IPS DF 6.9 (cell line): Measurements from ENCODE around the gene KRT85.

ENCODE experiments used
- DNase-seq: peaks from one replicate; pipeline ENCODE4 v3.0.0-alpha.2; 2013; ENCODE audit warnings: low read depth, low spot score
- H3K27ac ChIP-seq: one replicate; pipeline ENCODE4 v1.5.1; 2013; ENCODE audit warnings: low read length, control low read depth
- H3K27me3 ChIP-seq: 2 replicates; pipeline ENCODE4 v1.6.1; 2013; ENCODE audit warnings: mild to moderate bottlenecking, low read length; ENCODE audit not compliant: control insufficient read depth, insufficient read depth
- H3K36me3 ChIP-seq: 2 replicates; pipeline ENCODE4 v1.6.1; 2013; ENCODE audit warnings: low read length; ENCODE audit not compliant: control insufficient read depth, insufficient read depth
- H3K4me1 ChIP-seq: 2 replicates; pipeline ENCODE4 v1.6.1; 2013; ENCODE audit warnings: low read length; ENCODE audit not compliant: control insufficient read depth, insufficient read depth
- H3K4me3 ChIP-seq: 2 replicates; pipeline ENCODE4 v1.5.1; 2013; ENCODE audit warnings: mild to moderate bottlenecking, low read length
- H3K9me3 ChIP-seq: 2 replicates; pipeline ENCODE4 v1.6.1; 2013; ENCODE audit warnings: low read length, inconsistent platforms; ENCODE audit not compliant: control insufficient read depth, insufficient read depth
- WGBS: extraction: QIAGEN DNeasy Blood & Tissue Kit; methylation state at CpG from one replicate; pipeline ENCODE4 v1.1.7; 2013; ENCODE audit warnings: mixed read lengths, missing lambda C conversion rate; ENCODE audit not compliant: insufficient read length, insufficient coverage; 5-methylcytosine and 5-hydroxymethylcytosine counted together

The KRT85 gene

GRCh38 chr12:52404951-52405350 lies 37.7 kb upstream of the KRT85 start:
- peaks cover 1% of the 10 kb centered on the region for H3K4me1 ChIP-seq
- no peaks in the 10 kb centered on the region for H3K27me3 ChIP-seq
- no peak for DNase-seq
- no peaks in the 10 kb centered on the region for H3K36me3 ChIP-seq
- H3K4me3 ChIP-seq, result no peak overlapping the region
- WGBS, result no CpG with 5 or more reads among the region's 3 CpGs
- H3K9me3 ChIP-seq, result no peaks in the 10 kb centered on the region
- no peak overlapping the region for H3K27ac ChIP-seq

- Histone ChIP-seq H3K27ac (no peak overlapping the region), H3K4me3 (no peak overlapping the region), H3K9me3 (no peaks in the 10 kb centered on the region), H3K4me1 (peaks cover 1% of the 10 kb centered on the region), H3K36me3 (no peaks in the 10 kb centered on the region), H3K27me3 (no peaks in the 10 kb centered on the region)
- no peak for DNase-seq
- WGBS, result no CpG with 5 or more reads among the region's 9 CpGs
These were observed 36.3 kb upstream of the KRT85 start for GRCh38 chr12:52403561-52403960.

DNA sequence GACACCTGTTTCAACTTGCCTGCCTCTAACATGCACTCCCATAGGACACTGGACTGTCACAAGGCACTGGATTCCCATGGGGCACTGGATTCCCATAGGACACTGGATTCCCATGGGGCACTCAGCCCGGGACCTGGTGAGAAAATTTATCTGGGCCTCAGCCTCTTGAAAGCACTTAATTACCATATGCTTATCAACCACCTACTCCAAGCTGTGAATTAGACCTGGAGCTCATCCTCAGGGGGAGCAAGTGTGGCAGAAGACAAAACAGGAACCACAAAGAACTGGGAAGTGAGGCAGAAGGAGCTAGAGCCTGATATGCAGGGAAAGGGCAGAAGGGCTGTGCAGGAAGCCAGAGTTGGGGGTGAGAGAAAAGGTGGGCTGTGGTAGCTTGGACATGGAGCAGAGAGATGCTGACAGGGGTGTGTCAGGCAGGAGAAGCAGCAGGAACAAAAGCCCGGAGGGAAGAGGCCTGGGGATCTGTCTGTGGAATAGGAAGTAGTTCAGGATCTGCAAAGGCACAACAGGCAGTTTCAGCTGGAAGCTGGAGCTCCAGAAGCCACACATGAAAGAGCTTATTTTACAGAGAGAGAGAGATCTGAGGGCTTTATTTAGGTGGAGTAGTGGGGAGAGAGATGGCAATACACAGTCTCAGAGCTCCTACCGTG lies 35.7 kb upstream of the KRT85 start:
- H3K36me3 ChIP-seq, result no peaks in the 10 kb centered on the region
- peaks cover 1% of the 10 kb centered on the region for H3K4me1 ChIP-seq
- no peaks in the 10 kb centered on the region for H3K9me3 ChIP-seq
- no peak overlapping the region for H3K27ac ChIP-seq
- DNase-seq, result no peak
- WGBS, result no CpG with 5 or more reads among the region's 3 CpGs
- H3K27me3 ChIP-seq, result no peaks in the 10 kb centered on the region
- H3K4me3 ChIP-seq, result no peak overlapping the region

- Histone ChIP-seq H3K4me1 (peaks cover 1% of the 10 kb centered on the region), H3K4me3 (no peak overlapping the region), H3K9me3 (no peaks in the 10 kb centered on the region), H3K27me3 (no peaks in the 10 kb centered on the region), H3K27ac (no peak overlapping the region), H3K36me3 (no peaks in the 10 kb centered on the region)
- WGBS, result no CpG with 5 or more reads among the region's 2 CpGs
- DNase-seq, result no peak
These were observed 35.1 kb upstream of the KRT85 start for GRCh38 chr12:52402377-52402776.

GRCh38 chr12:52401926-52402325 lies 34.6 kb upstream of the KRT85 start:
- DNase-seq, result no peak
- Histone ChIP-seq H3K27ac (no peak overlapping the region), H3K27me3 (no peaks in the 10 kb centered on the region), H3K36me3 (no peaks in the 10 kb centered on the region), H3K9me3 (no peaks in the 10 kb centered on the region), H3K4me3 (no peak overlapping the region), H3K4me1 (peaks cover 1% of the 10 kb centered on the region)
- no CpG with 5 or more reads among the region's 4 CpGs for WGBS

- no CpG with 5 or more reads among the region's 5 CpGs for WGBS
- no peaks in the 10 kb centered on the region for H3K36me3 ChIP-seq
- no peak for DNase-seq
- H3K4me3 ChIP-seq, result no peak overlapping the region
- H3K27me3 ChIP-seq, result no peaks in the 10 kb centered on the region
- H3K4me1 ChIP-seq, result peaks cover 1% of the 10 kb centered on the region
- H3K9me3 ChIP-seq, result no peaks in the 10 kb centered on the region
- no peak overlapping the region for H3K27ac ChIP-seq
These were observed 34.2 kb upstream of the KRT85 start for GRCh38 chr12:52401526-52401925.

DNA sequence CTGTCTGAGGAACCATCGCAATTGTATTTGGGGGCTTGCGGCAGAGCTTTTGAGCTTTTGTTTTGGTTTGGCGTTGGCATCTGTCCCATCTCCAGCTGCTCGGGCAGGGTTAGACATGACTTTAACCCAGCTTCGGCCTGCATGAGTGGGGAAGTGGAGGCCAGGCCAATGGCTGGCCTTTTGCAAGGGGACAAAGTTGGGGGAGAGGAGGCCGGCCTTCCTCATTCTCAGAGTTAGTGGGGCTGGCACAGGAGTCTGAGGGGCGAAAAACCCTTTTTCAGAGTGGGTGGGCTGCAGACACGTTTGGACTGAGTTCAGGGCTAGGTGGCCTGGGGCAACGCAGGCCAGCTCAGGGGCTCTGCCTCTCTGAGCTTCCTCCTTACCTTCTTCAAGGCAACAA lies 33.6 kb upstream of the KRT85 start:
- H3K4me3 ChIP-seq, result no peak overlapping the region
- H3K27me3 ChIP-seq, result no peaks in the 10 kb centered on the region
- no peaks in the 10 kb centered on the region for H3K36me3 ChIP-seq
- WGBS, result no CpG with 5 or more reads among the region's 9 CpGs
- no peaks in the 10 kb centered on the region for H3K9me3 ChIP-seq
- H3K4me1 ChIP-seq, result peaks cover 1% of the 10 kb centered on the region
- H3K27ac ChIP-seq, result no peak overlapping the region
- no peak for DNase-seq

DNA sequence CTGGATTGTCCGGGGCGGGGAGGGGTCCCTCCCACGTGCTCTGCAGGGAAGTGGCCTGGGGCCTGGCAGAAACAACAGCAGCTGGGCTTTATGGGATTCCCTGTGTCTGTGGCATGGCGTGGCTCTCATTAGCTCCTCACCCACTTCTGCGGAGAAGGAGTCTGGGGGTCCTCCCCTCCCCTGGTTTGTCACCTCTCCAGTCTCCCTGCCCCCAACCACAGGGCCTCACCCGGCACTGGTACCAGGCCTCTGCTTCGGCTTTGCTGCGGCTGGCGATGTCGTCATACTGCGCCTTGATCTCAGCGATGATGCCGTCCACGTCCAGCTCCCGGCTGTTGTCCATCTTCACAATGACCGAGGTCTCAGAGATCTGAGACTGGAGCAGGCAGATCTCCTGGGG lies 32.5 kb upstream of the KRT85 start:
- Histone ChIP-seq H3K27me3 (no peaks in the 10 kb centered on the region), H3K4me1 (peaks cover 1% of the 10 kb centered on the region), H3K4me3 (no peak overlapping the region), H3K9me3 (no peaks in the 10 kb centered on the region), H3K27ac (no peak overlapping the region), H3K36me3 (no peaks in the 10 kb centered on the region)
- WGBS, result no CpG with 5 or more reads among the region's 16 CpGs
- no peak for DNase-seq

GRCh38 chr12:52398176-52398575 lies 30.9 kb upstream of the KRT85 start:
- no CpG with 5 or more reads among the region's 1 CpG for WGBS
- Histone ChIP-seq H3K27me3 (no peaks in the 10 kb centered on the region), H3K36me3 (no peaks in the 10 kb centered on the region), H3K9me3 (no peaks in the 10 kb centered on the region), H3K4me1 (peaks cover 1% of the 10 kb centered on the region), H3K27ac (no peak overlapping the region), H3K4me3 (no peak overlapping the region)
- no peak for DNase-seq

DNA sequence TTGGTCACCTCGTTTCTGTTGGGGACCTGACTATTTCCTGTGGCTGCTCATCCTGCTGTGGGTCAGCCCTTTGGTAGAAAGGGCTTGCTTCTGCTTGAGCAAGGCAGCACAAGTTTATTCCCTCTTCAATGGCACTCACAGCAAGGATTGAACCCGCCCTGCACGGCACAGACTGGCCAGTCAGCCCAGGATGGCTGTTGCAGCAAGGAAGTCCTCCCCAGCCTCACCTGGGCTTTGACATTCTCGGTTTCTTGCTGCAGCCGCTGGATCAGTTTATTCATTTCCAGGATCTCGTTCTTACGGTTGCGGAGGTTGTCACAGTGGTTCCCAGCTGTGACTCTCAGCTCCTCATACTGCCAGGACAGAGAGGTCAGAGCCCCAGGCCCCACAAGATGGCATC lies 29.4 kb upstream of the KRT85 start:
- no peak overlapping the region for H3K4me3 ChIP-seq
- H3K36me3 ChIP-seq, result no peaks in the 10 kb centered on the region
- no peak overlapping the region for H3K27ac ChIP-seq
- DNase-seq, result no peak
- WGBS, result no CpG with 5 or more reads among the region's 8 CpGs
- H3K27me3 ChIP-seq, result no peaks in the 10 kb centered on the region
- no peaks in the 10 kb centered on the region; the same call in 1 of the 2 replicates for H3K4me1 ChIP-seq
- no peaks in the 10 kb centered on the region for H3K9me3 ChIP-seq

- Histone ChIP-seq H3K9me3 (no peaks in the 10 kb centered on the region), H3K4me3 (no peak overlapping the region), H3K27ac (no peak overlapping the region), H3K4me1 (no peaks in the 10 kb centered on the region; the same call in 1 of the 2 replicates), H3K36me3 (no peaks in the 10 kb centered on the region), H3K27me3 (no peaks in the 10 kb centered on the region)
- no CpG with 5 or more reads among the region's 20 CpGs for whole genome bisulfite sequencing
- DNase-seq, result peak; percentile 77
These were observed 28.6 kb upstream of the KRT85 start for GRCh38 chr12:52395761-52396434.
